Trophoblast cell (in vitro differentiated cells and primary cell): ENCODE data around the gene NSMF.

ENCODE experiments used
- DNase-seq, 2 donors: peaks; one replicate each; pipeline ENCODE4 v3.0.0-alpha.2; 2016
- H2AFZ ChIP-seq: 2 replicates; pipeline ENCODE4 v1.6.1; 2013; ENCODE audit warnings: low read length, moderate library complexity, mild to moderate bottlenecking; ENCODE audit not compliant: insufficient read depth, poor library complexity
- H2AK5ac ChIP-seq: 2 replicates; pipeline ENCODE4 v1.6.1; 2013; ENCODE audit warnings: mild to moderate bottlenecking, low read length
- H2BK120ac ChIP-seq: 2 replicates; pipeline ENCODE4 v1.6.1; 2013; ENCODE audit warnings: low read length, mild to moderate bottlenecking, moderate library complexity; ENCODE audit not compliant: insufficient read depth, poor library complexity
- H2BK12ac ChIP-seq: 2 replicates; pipeline ENCODE4 v1.6.1; 2013; ENCODE audit warnings: mild to moderate bottlenecking, low read length, moderate library complexity
- H2BK5ac ChIP-seq: 2 replicates; pipeline ENCODE4 v1.6.1; 2013; ENCODE audit warnings: low read length, low read depth, moderate library complexity, mild to moderate bottlenecking; ENCODE audit not compliant: poor library complexity
- H3K14ac ChIP-seq: 2 replicates; pipeline ENCODE4 v1.6.1; 2013; ENCODE audit warnings: mild to moderate bottlenecking, low read length
- H3K18ac ChIP-seq: 2 replicates; pipeline ENCODE4 v1.6.1; 2013; ENCODE audit warnings: mild to moderate bottlenecking, low read length
- H3K23ac ChIP-seq: 2 replicates; pipeline ENCODE4 v1.6.1; 2013; ENCODE audit warnings: low read length
- H3K27ac ChIP-seq: 2 replicates; pipeline ENCODE4 v1.5.1; 2013; ENCODE audit warnings: low read depth, mild to moderate bottlenecking, inconsistent platforms, low read length, moderate library complexity
- H3K27me3 ChIP-seq: 2 replicates; pipeline ENCODE4 v1.6.1; 2013; ENCODE audit warnings: inconsistent platforms, mild to moderate bottlenecking, low read length, moderate library complexity; ENCODE audit not compliant: insufficient read depth
- H3K36me3 ChIP-seq, 2 experiments: 1 replicate in 1 of 2; 2 replicates in 1 of 2; pipeline ENCODE4 v1.6.1; 2013; ENCODE audit warnings: low read length in 2 of 2, mild to moderate bottlenecking in 2 of 2, moderate library complexity in 1 of 2; ENCODE audit not compliant: insufficient read depth in 2 of 2, control insufficient read depth in 1 of 2
- H3K4ac ChIP-seq: 2 replicates; pipeline ENCODE4 v1.6.1; 2013; ENCODE audit warnings: low read depth, mild to moderate bottlenecking, low read length, moderate library complexity
- H3K4me1 ChIP-seq, 2 experiments: 1 replicate in 1 of 2; 2 replicates in 1 of 2; pipeline ENCODE4 v1.6.1; 2013; ENCODE audit warnings: low read length in 2 of 2, mild to moderate bottlenecking in 2 of 2, moderate library complexity in 1 of 2; ENCODE audit not compliant: insufficient read depth in 2 of 2, control insufficient read depth in 1 of 2
- H3K4me2 ChIP-seq: 2 replicates; pipeline ENCODE4 v1.6.1; 2013; ENCODE audit warnings: inconsistent platforms, mild to moderate bottlenecking, low read length, moderate library complexity
- H3K4me3 ChIP-seq: 2 replicates; pipeline ENCODE4 v1.5.1; 2013; ENCODE audit warnings: mild to moderate bottlenecking, low read depth, low read length, inconsistent platforms
- H3K79me1 ChIP-seq: one replicate; pipeline ENCODE4 v1.6.1; 2013; ENCODE audit warnings: low read length
- H3K79me2 ChIP-seq: 2 replicates; pipeline ENCODE4 v1.6.1; 2013; ENCODE audit warnings: low read length, mild to moderate bottlenecking; ENCODE audit not compliant: control insufficient read depth, insufficient read depth, poor library complexity
- H3K9ac ChIP-seq: 2 replicates; pipeline ENCODE4 v1.6.1; 2013; ENCODE audit warnings: mild to moderate bottlenecking, low read length
- H3K9me3 ChIP-seq: 2 replicates; pipeline ENCODE4 v1.6.1; 2013; ENCODE audit warnings: low read depth, mild to moderate bottlenecking, control low read depth, inconsistent platforms, low read length; ENCODE audit not compliant: insufficient read depth
- H4K12ac ChIP-seq: 2 replicates; pipeline ENCODE4 v1.6.1; 2013; ENCODE audit warnings: low read depth, mild to moderate bottlenecking, low read length, moderate library complexity
- H4K8ac ChIP-seq: 2 replicates; pipeline ENCODE4 v1.6.1; 2013; ENCODE audit warnings: low read depth, mild to moderate bottlenecking, low read length, moderate library complexity
- H4K91ac ChIP-seq: one replicate; pipeline ENCODE4 v1.6.1; 2013; ENCODE audit warnings: low read depth, mild to moderate bottlenecking, low read length, moderate library complexity
- WGBS: extraction: QIAGEN DNeasy Blood & Tissue Kit; methylation state at CpG from one replicate; pipeline ENCODE4 v1.1.7; 2013; ENCODE audit warnings: missing lambda C conversion rate; ENCODE audit not compliant: insufficient read length, insufficient coverage; ENCODE audit errors: extremely low coverage; 5-methylcytosine and 5-hydroxymethylcytosine counted together

The NSMF gene

GRCh38 chr9:137406085-137406760 lies 52.9 kb downstream of the NSMF start:
- Histone ChIP-seq H3K18ac (no peak overlapping the region), H3K9me3 (no peaks in the 10 kb centered on the region), H3K27me3 (peaks cover 3% of the 10 kb centered on the region), H3K36me3 (peaks cover 0 to 2% of the 10 kb centered on the region in 2 experiments), H4K8ac (no peak overlapping the region), H2BK12ac (no peak overlapping the region), H4K91ac (no peak overlapping the region), H3K79me2 (peaks cover 2% of the 10 kb centered on the region), H2AFZ (no peak overlapping the region), H2BK120ac (no peak overlapping the region), H2BK5ac (no peak overlapping the region), H3K4me2 (no peak overlapping the region), H3K79me1 (peaks cover 2% of the 10 kb centered on the region), H4K12ac (no peak overlapping the region), H2AK5ac (no peak overlapping the region), H3K9ac (no peak overlapping the region), H3K4me3 (no peak overlapping the region), H3K27ac (no peak overlapping the region), H3K23ac (no peak overlapping the region), H3K4me1 (peaks cover 0 to 11% of the 10 kb centered on the region in 2 experiments), H3K14ac (no peak overlapping the region), H3K4ac (no peak overlapping the region)
- DNase-seq: no peak
- WGBS: no CpG with 5 or more reads among the region's 20 CpGs

GRCh38 chr9:137405677-137406081 lies 53.5 kb downstream of the NSMF start:
- no peak overlapping the region for H2BK12ac ChIP-seq
- H3K4me3 ChIP-seq: no peak overlapping the region
- H2BK5ac ChIP-seq: no peak overlapping the region
- H3K14ac ChIP-seq: no peak overlapping the region
- H3K4ac ChIP-seq: no peak overlapping the region
- no peak overlapping the region for H4K12ac ChIP-seq
- no peaks in the 10 kb centered on the region for H3K9me3 ChIP-seq
- H3K79me1 ChIP-seq: peaks cover 2% of the 10 kb centered on the region
- no peak overlapping the region for H2AFZ ChIP-seq
- no peak overlapping the region for H3K4me2 ChIP-seq
- no peak overlapping the region for H3K18ac ChIP-seq
- no peak for DNase-seq
- H3K9ac ChIP-seq: no peak overlapping the region
- H4K8ac ChIP-seq: no peak overlapping the region
- peaks cover 0 to 11% of the 10 kb centered on the region in 2 experiments for H3K4me1 ChIP-seq
- no peak overlapping the region for H2BK120ac ChIP-seq
- no peak overlapping the region for H2AK5ac ChIP-seq
- H3K36me3 ChIP-seq: peaks cover 0 to 2% of the 10 kb centered on the region in 2 experiments
- WGBS: no CpG with 5 or more reads among the region's 11 CpGs
- H3K79me2 ChIP-seq: peaks cover 2% of the 10 kb centered on the region
- no peak overlapping the region for H4K91ac ChIP-seq
- no peak overlapping the region for H3K23ac ChIP-seq
- peaks cover 3% of the 10 kb centered on the region for H3K27me3 ChIP-seq
- no peak overlapping the region for H3K27ac ChIP-seq

- no peak overlapping the region for H2BK5ac ChIP-seq
- peaks cover 0 to 9% of the 10 kb centered on the region in 2 experiments for H3K4me1 ChIP-seq
- H3K4me2 ChIP-seq: no peak overlapping the region
- H4K8ac ChIP-seq: no peak overlapping the region
- H2BK12ac ChIP-seq: no peak overlapping the region
- no peak overlapping the region for H2BK120ac ChIP-seq
- H4K12ac ChIP-seq: no peak overlapping the region
- no peak for DNase-seq
- no peak overlapping the region for H2AK5ac ChIP-seq
- H3K14ac ChIP-seq: no peak overlapping the region
- H3K79me1 ChIP-seq: peaks cover 2% of the 10 kb centered on the region
- no CpG with 5 or more reads among the region's 24 CpGs for WGBS
- no peak overlapping the region for H4K91ac ChIP-seq
- H3K27ac ChIP-seq: no peak overlapping the region
- no peak overlapping the region for H3K4ac ChIP-seq
- no peaks in the 10 kb centered on the region for H3K9me3 ChIP-seq
- no peak overlapping the region for H3K9ac ChIP-seq
- no peaks in the 10 kb centered on the region for H3K79me2 ChIP-seq
- H3K27me3 ChIP-seq: peaks cover 3% of the 10 kb centered on the region
- H2AFZ ChIP-seq: no peak overlapping the region
- peak overlapping the region; percentile 47 for H3K4me3 ChIP-seq
- no peak overlapping the region for H3K18ac ChIP-seq
- peaks cover 0 to 2% of the 10 kb centered on the region in 2 experiments for H3K36me3 ChIP-seq
- H3K23ac ChIP-seq: no peak overlapping the region
Measured at GRCh38 chr9:137404961-137405567, 54.1 kb downstream of the NSMF start.

DNA sequence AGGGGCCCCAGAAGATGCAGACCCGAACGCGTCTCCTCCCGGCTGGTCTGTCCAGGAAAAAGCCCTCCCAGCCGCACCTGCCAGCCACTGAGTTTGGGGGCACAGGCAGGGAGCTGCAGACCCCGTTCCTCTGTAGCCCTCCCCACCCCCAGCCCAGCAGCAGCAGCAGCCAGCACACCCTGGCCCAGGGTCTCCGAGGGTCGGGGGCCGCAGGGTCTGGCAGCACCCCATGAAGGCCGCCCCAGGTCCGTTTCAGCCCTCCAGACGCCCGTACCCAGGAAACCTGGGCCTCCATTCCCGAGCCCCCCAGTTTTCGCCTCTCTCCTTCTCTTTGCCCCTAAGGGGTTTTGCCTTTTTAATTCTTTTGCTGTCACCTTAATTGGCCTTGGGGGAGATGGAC lies 55.9 kb downstream of the NSMF start:
- H3K4me1 ChIP-seq: peaks cover 0 to 9% of the 10 kb centered on the region in 2 experiments
- H2AK5ac ChIP-seq: no peak overlapping the region
- H4K8ac ChIP-seq: no peak overlapping the region
- H3K27ac ChIP-seq: no peak overlapping the region
- H3K4me3 ChIP-seq: no peak overlapping the region
- H2AFZ ChIP-seq: no peak overlapping the region
- H2BK12ac ChIP-seq: no peak overlapping the region
- WGBS: no CpG with 5 or more reads among the region's 15 CpGs
- no peak overlapping the region for H2BK120ac ChIP-seq
- H3K9me3 ChIP-seq: peaks cover 3% of the 10 kb centered on the region
- no peak overlapping the region for H2BK5ac ChIP-seq
- H4K12ac ChIP-seq: no peak overlapping the region
- H3K79me2 ChIP-seq: no peaks in the 10 kb centered on the region
- H3K14ac ChIP-seq: no peak overlapping the region
- no peak overlapping the region for H3K4ac ChIP-seq
- H3K23ac ChIP-seq: no peak overlapping the region
- H3K79me1 ChIP-seq: peaks cover 2% of the 10 kb centered on the region
- peaks cover 3% of the 10 kb centered on the region for H3K27me3 ChIP-seq
- H3K4me2 ChIP-seq: no peak overlapping the region
- DNase-seq: no peak
- H3K18ac ChIP-seq: no peak overlapping the region
- H3K9ac ChIP-seq: no peak overlapping the region
- H4K91ac ChIP-seq: no peak overlapping the region
- no peaks in the 10 kb centered on the region for H3K36me3 ChIP-seq
